GM21515 (cell line): Measurements from ENCODE around the gene ZNF335.
A peak's percentile ranks its signal among the peaks of the same experiment; 100 is the strongest.
"Not testable (repeated sequence)": the region's sequence is repeated elsewhere in the genome, so short reads cannot be mapped to it uniquely, and the experiment has no call there.

Experiments
- ATAC-seq: cut with Tn5 transposase; IDR thresholded peaks from one replicate; pipeline ENCODE4 v1.9.1; 2021; ENCODE audit not compliant: unreplicated experiment

The ZNF335 gene

GRCh38 chr20:45934586-45935415 lies 37.2 kb downstream of the ZNF335 start, which contains the start of gene PCIF1:
TSS of gene PCIF1 (plus strand) at chr20:45934683. CDS start at chr20:45939000, 4,317 bp downstream.
- peak; percentile 67 for ATAC-seq

GRCh38 chr20:45934046-45934585 lies 37.9 kb downstream of the ZNF335 start:
- ATAC-seq, result peak; percentile 13

GRCh38 chr20:45933266-45934045 lies 38.5 kb downstream of the ZNF335 start:
- ATAC-seq, result no peak

- not testable (repeated sequence) for ATAC-seq
Observed at GRCh38 chr20:45931680-45932079, 40.3 kb downstream of the ZNF335 start.

- ATAC-seq, result no peak
Observed at GRCh38 chr20:45927071-45927878, 44.7 kb downstream of the ZNF335 start.

GRCh38 chr20:45926731-45927070 lies 45.3 kb downstream of the ZNF335 start:
- ATAC-seq, result no peak

- no peak for ATAC-seq
Observed at GRCh38 chr20:45925821-45926506, 46.0 kb downstream of the ZNF335 start.

- ATAC-seq, result no peak
Observed at GRCh38 chr20:45924391-45925261, 47.4 kb downstream of the ZNF335 start.

GRCh38 chr20:45921337-45922189 lies 50.4 kb downstream of the ZNF335 start:
- no peak for ATAC-seq

- ATAC-seq, result no peak
Observed at GRCh38 chr20:45920462-45921336, 51.3 kb downstream of the ZNF335 start.

GRCh38 chr20:45919542-45920399 lies 52.2 kb downstream of the ZNF335 start:
- ATAC-seq, result no peak

GRCh38 chr20:45918779-45919537 lies 53.0 kb downstream of the ZNF335 start:
- ATAC-seq, result no peak

- no peak for ATAC-seq
Observed at GRCh38 chr20:45918182-45918737, 53.7 kb downstream of the ZNF335 start.

- no peak for ATAC-seq
Observed at GRCh38 chr20:45917790-45918141, 54.2 kb downstream of the ZNF335 start.

- ATAC-seq, result no peak
Observed at GRCh38 chr20:45913116-45913515, 58.9 kb downstream of the ZNF335 start.

GRCh38 chr20:45912344-45912682 lies 59.7 kb downstream of the ZNF335 start:
- no peak for ATAC-seq
